ENCODE results near the gene DAB2IP.

The DAB2IP gene

GRCh38 chr9:121809356-121810050 is 158.1 kb downstream of the DAB2IP start:
- no peak for DNase-seq

GRCh38 chr9:121810489-121810888 is 159.1 kb downstream of the DAB2IP start:
- DNase-seq: no peak

GRCh38 chr9:121811140-121811539 is 159.7 kb downstream of the DAB2IP start:
- no peak for DNase-seq

GRCh38 chr9:121811751-121812150 is 160.3 kb downstream of the DAB2IP start:
- DNase-seq: no peak

- DNase-seq: no peak
Measured at GRCh38 chr9:121812159-121812735, 160.8 kb downstream of the DAB2IP start.

- no peak for DNase-seq
Measured at GRCh38 chr9:121813519-121814210, 162.2 kb downstream of the DAB2IP start.

GRCh38 chr9:121814594-121814993 is 163.2 kb downstream of the DAB2IP start:
- no peak for DNase-seq

GRCh38 chr9:121815084-121815483 is 163.7 kb downstream of the DAB2IP start:
- DNase-seq: no peak

GRCh38 chr9:121815546-121816448 is 164.4 kb downstream of the DAB2IP start:
- no peak for DNase-seq

GRCh38 chr9:121816449-121816817 is 165.0 kb downstream of the DAB2IP start:
- no peak for DNase-seq

- DNase-seq: no peak
Measured at GRCh38 chr9:121816845-121817450, 165.5 kb downstream of the DAB2IP start.

- DNase-seq: no peak
Measured at GRCh38 chr9:121817476-121817875, 166.0 kb downstream of the DAB2IP start.

GRCh38 chr9:121818016-121818661 is 166.7 kb downstream of the DAB2IP start:
- no peak for DNase-seq

- no peak for DNase-seq
Measured at GRCh38 chr9:121818841-121819427, 167.5 kb downstream of the DAB2IP start.

- DNase-seq: peak; percentile 52
Measured at GRCh38 chr9:121819428-121820231, 168.2 kb downstream of the DAB2IP start.

GRCh38 chr9:121820286-121821005 is 169.0 kb downstream of the DAB2IP start:
- no peak for DNase-seq

- no peak for DNase-seq
Measured at GRCh38 chr9:121821326-121821725, 169.9 kb downstream of the DAB2IP start.

- DNase-seq: no peak
Measured at GRCh38 chr9:121822093-121823085, 171.0 kb downstream of the DAB2IP start.
